T-helper 2 cell treated with Interferon-gamma antibody and Interleukin-4, amounts not matched to agents 100 ng/mL and 5 ng/mL, for 36 hours (primary cell): ENCODE data around the gene DISP3. TPM values are rescaled to one million over a fixed set of nuclear protein-coding genes. Genes with fewer than 3 reads are reported as not detected.

Experiments
- intact Hi-C: fragments of 100-400 bp; cut with micrococcal nuclease; formaldehyde crosslinking; loops from one replicate; pipeline ENCODE4 v1.15.1; 2023
- total RNA-seq: library from RNA; stranded (reverse); gene quantifications from 2 replicates; pipeline ENCODE4 v1.2.3, GENCODE V29; 2022

The DISP3 gene
- total RNA-seq, 1 donor from 2014 or later = 0.50 TPM

DNA sequence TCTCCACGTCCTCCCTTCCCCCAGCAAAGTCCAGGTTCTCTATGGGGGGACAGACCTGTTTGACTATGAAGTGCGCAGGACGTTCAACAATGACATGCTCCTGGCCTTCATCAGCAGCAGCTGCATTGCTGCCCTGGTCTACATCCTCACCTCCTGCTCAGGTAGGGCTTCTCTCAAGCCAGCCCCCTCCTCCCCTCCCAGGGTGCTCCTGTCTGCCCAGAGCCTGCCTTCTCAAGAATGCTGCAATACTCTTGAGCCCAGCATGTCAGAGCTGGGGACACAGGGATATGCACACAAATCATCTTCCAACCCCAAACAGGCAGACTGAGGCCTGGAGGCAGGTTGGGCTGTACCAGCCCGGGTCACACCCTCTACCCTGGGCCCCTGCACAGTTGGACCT is 35.4 kb downstream of the DISP3 start:
- intact Hi-C loops = no loop called here

DNA sequence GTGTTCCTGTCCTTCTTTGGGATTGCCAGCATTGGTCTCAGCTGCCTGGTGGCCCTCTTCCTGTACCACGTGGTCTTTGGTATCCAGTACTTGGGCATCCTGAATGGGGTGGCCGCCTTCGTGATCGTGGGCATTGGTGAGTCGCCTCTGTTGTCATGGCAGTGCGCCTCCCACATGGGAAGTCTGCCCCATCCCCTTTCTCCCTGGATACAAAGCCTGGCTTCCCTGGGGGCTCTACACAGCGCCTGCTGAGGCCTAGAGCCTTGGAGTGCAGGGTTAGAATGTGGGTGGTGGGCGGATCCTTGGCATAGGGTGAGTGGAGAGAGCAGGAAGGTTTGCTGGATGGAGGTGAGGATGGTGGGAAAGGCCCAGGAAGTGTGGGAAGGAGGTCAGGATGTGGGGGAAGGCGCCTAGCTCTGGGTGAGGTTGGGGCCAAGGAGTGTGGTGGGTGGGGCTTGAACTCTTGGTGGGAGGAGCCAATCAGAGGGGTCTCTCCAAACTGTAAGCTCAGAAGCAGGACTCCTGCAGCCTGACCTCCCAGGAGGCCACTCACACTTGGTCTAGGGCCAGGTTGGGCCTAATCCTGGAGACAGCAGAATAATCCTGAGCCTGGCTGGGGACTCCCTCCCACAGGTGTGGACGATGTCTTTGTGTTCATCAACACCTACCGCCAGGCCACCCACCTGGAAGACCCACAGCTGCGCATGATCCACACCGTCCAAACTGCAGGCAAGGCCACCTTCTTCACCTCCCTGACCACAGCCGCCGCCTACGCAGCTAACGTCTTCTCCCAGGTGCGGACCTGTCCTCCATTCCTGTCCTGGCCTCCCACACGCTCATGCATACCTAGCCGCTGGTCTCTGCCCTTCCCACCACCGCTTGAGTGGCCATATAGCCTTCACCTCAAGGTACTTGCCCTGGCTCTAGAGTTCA is 36.7 kb downstream of the DISP3 start:
- intact Hi-C loops = no loop called here

- intact Hi-C loops = no loop called here
These were observed 38.1 kb downstream of the DISP3 start for GRCh38 chr1:11516961-11517635.

- intact Hi-C loops = no loop called here
These were observed 39.2 kb downstream of the DISP3 start for GRCh38 chr1:11518016-11518701.

GRCh38 chr1:11518791-11519628 is 40.1 kb downstream of the DISP3 start:
- intact Hi-C loops = no loop called here

GRCh38 chr1:11519629-11520031 is 40.7 kb downstream of the DISP3 start:
- intact Hi-C loops = no loop called here

- intact Hi-C loops = no loop called here
These were observed 41.7 kb downstream of the DISP3 start for GRCh38 chr1:11520531-11521233.

DNA sequence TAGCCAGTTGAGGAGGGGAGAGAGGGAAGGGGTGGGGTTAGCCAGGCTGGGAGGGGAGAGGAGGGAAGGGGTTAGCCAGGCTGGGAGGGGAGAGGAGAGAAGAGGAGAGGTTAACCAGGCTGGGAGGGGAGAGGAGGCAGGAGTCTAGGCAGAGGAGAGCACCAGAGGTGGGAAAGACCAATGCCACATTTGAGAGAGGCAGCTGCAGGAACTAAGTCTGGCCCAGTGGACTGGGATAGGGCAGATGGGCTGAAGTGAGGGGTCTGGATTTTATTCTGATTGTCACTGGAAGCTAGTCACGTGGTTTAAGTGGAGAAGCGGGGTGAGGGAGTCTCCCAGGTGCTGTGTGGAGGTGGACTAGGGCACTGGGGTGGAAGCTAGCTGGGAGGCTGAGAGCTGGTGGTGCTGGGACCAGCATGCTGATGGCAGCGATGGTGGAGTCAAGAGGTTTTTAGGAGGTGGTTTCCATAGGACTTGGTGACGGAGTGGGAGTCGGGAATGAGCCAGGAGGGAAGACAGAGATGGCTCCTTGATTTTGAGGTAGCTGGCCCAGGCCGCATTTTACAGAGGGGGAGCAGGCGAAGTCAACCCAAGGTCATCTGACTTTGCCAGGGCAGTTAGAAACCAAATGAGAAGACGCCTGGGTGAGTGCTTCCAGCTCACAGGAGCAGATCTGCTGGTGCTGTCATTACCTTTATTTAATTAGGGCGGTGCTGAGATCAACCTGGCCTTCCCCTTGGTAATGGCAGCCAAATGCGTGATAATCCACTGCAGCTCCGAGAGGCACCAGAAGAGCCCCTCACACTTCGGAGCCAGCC is 42.8 kb downstream of the DISP3 start:
- intact Hi-C loops = no loop called here

- intact Hi-C loops = no loop called here
These were observed 43.7 kb downstream of the DISP3 start for GRCh38 chr1:11522400-11523235.

- intact Hi-C loops = no loop called here
These were observed 44.3 kb downstream of the DISP3 start for GRCh38 chr1:11523261-11523660.

GRCh38 chr1:11523746-11524464 is 45.0 kb downstream of the DISP3 start:
- intact Hi-C loops = no loop called here

GRCh38 chr1:11524465-11525150 is 45.7 kb downstream of the DISP3 start:
- intact Hi-C loops = no loop called here

- intact Hi-C loops = no loop called here
These were observed 46.2 kb downstream of the DISP3 start for GRCh38 chr1:11525151-11525505.

DNA sequence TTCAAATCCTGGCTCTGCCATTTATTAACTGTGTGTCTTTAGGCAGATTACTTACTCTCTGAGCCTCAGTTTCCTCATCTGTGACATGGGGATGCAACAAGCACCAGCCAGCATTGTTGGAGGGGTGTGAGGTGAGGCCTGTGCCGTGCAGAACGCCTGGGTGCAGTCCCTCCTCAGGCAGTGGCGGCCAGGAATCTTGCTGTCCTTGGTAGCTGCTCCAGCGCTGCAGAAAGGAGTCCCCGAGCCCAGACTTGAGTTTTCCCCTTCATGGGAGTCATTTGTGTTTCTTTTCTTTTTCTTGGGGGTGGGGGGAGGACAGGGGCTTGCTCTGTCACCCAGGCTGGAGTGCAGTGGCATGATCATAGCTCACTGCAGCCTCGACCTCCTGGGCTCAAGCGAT is 46.6 kb downstream of the DISP3 start:
- intact Hi-C loops = no loop called here

GRCh38 chr1:11526071-11526895 is 47.3 kb downstream of the DISP3 start:
- intact Hi-C loops = no loop called here

DNA sequence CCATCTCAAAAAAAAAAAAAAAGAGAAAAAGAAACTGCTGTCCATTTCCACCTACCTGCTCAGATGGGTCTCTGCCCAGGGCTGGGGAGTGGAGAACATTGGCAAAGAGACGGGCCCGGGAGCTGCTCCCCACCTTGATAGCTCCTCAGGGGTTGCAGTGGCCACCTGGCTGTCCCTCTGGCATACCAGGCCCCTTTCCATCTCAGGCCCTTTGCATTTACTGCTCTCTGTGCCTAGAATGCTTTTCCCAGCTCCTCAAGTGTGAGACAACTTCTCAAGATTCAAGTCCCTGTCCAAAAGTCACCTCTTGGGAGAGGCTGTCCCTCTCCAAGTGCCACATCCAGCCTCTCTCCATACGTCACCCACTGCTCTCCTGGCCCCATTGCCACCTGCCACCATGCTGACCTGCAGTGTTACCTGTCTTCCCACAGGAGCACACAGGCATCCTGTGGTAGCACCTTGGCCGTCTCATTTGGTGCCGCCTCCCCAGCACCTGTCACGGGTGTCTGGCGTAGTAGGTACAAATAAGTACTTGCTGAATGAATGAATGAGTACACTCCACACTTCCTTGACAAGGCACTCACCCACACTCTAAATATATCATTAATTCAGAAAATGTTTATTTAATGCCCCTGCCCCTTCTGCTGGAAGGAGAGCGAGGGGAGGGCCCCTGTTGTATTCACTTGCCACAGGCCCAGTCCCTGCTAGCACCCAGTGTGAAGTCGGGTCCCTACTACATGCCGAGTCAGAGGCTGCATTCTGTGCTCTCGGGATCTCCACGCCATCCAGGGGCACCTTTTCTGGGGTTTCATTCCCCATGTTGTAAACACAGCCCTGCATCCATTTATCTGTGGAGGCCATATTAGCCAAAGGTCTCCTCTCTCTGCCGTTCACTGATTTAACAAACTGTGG is 48.8 kb downstream of the DISP3 start:
- intact Hi-C loops = no loop called here
